D341Med (cell line): ENCODE results near the gene COPS7A.

Source experiments
- DNase-seq: peaks from one replicate; pipeline ENCODE4 v3.0.0; 2012; ENCODE audit warnings: low spot score

Gene COPS7A

GRCh38 chr12:6751767-6752166 is 27.9 kb downstream of the COPS7A start:
- no peak for DNase-seq

GRCh38 chr12:6752167-6752920 is 28.5 kb downstream of the COPS7A start:
- DNase-seq, result peak; percentile 69

- peak; percentile 98 for DNase-seq
Observed at GRCh38 chr12:6752921-6753771, 29.3 kb downstream of the COPS7A start, which contains the start of gene MLF2. Gene MLF2, minus strand, starts transcription at chr12:6753141. Its CDS starts 807 bp downstream, at chr12:6752334.

- DNase-seq, result no peak
Observed at GRCh38 chr12:6753772-6754356, 30.0 kb downstream of the COPS7A start.

- no peak for DNase-seq
Observed at GRCh38 chr12:6754411-6754810, 30.6 kb downstream of the COPS7A start.

- DNase-seq, result no peak
Observed at GRCh38 chr12:6757028-6757690, 33.3 kb downstream of the COPS7A start.

- DNase-seq, result peak; percentile 58
Observed at GRCh38 chr12:6758506-6759095, 34.8 kb downstream of the COPS7A start.

GRCh38 chr12:6759741-6760140 is 35.9 kb downstream of the COPS7A start:
- no peak for DNase-seq

- no peak for DNase-seq
Observed at GRCh38 chr12:6763380-6763779, 39.5 kb downstream of the COPS7A start.

- peak; percentile 90 for DNase-seq
Observed at GRCh38 chr12:6764011-6764828, 40.4 kb downstream of the COPS7A start.

- DNase-seq, result no peak
Observed at GRCh38 chr12:6765048-6765633, 41.3 kb downstream of the COPS7A start.

GRCh38 chr12:6765634-6766581 is 42.1 kb downstream of the COPS7A start, which contains the start of gene PTMS:
Gene PTMS, plus strand, starts transcription at chr12:6766363. Its CDS starts 343 bp downstream, at chr12:6766706.
- peak; percentile 93 for DNase-seq

GRCh38 chr12:6766651-6767349 is 43.0 kb downstream of the COPS7A start:
- DNase-seq, result peak; percentile 50

- no peak for DNase-seq
Observed at GRCh38 chr12:6767353-6768319, 43.8 kb downstream of the COPS7A start.

GRCh38 chr12:6768437-6768914 is 44.6 kb downstream of the COPS7A start:
- DNase-seq, result peak; percentile 51

GRCh38 chr12:6768990-6769389 is 45.1 kb downstream of the COPS7A start:
- DNase-seq, result peak; percentile 82

- no peak for DNase-seq
Observed at GRCh38 chr12:6769666-6770065, 45.8 kb downstream of the COPS7A start.
